ENCODE results near the gene SMPDL3A. TPM values are rescaled to one million over a fixed set of nuclear protein-coding genes. Genes with fewer than 3 reads are reported as not detected.

Gene SMPDL3A
- total RNA-seq, 4 donors from 2014 or later, result 6.6 to 14.9 (median 7.4) TPM

DNA sequence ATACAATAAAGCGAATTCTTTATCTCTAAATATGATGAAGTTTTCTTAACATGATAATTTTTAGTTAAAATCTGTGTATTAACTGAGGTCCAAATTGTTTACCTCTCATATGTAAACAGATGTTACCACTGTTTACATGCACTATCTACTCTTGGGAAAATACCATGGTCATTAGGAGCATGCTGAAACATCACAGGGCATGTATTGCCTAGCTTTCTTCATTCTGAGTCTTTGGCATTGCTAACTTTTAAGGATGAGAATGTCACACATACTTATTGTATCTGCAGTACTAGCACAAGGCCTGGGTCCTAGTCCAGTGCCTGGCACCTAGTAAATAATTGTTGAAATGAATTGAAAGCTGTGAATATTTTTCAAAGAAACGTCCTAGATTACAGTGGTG, 20.6 kb downstream of the SMPDL3A start:
- WGBS, result 88% methylated on average over 2 of the region's 2 CpGs
- no peak overlapping the region for H3K27ac ChIP-seq (replicated peaks in 1 of 4)
- H3K36me3 ChIP-seq, result peaks cover 0 to 16% (median 5%) of the 10 kb centered on the region in 4 donors
- no peaks in the 10 kb centered on the region for H3K27me3 ChIP-seq
- DNase-seq (ENCODE audit: extremely low spot score), result no peak
- no peak for TF ChIP-seq POLR2A (IDR thresholded peaks at IDR 0.05; ENCODE audit: low read depth)
- TF ChIP-seq, protein P1, sequence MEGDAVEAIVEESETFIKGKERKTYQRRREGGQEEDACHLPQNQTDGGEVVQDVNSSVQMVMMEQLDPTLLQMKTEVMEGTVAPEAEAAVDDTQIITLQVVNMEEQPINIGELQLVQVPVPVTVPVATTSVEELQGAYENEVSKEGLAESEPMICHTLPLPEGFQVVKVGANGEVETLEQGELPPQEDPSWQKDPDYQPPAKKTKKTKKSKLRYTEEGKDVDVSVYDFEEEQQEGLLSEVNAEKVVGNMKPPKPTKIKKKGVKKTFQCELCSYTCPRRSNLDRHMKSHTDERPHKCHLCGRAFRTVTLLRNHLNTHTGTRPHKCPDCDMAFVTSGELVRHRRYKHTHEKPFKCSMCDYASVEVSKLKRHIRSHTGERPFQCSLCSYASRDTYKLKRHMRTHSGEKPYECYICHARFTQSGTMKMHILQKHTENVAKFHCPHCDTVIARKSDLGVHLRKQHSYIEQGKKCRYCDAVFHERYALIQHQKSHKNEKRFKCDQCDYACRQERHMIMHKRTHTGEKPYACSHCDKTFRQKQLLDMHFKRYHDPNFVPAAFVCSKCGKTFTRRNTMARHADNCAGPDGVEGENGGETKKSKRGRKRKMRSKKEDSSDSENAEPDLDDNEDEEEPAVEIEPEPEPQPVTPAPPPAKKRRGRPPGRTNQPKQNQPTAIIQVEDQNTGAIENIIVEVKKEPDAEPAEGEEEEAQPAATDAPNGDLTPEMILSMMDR (IDR thresholded peaks at IDR 0.05), result no peak
- TF ChIP-seq EP300 (IDR thresholded peaks at IDR 0.05), result no peak
- TF ChIP-seq POLR2AphosphoS5 (IDR thresholded peaks at IDR 0.05), result no peak
- intact Hi-C loops (cut with DNase I), result no loop called here
- H3K4me3 ChIP-seq, result no peak overlapping the region
- no peaks in the 10 kb centered on the region for H3K4me1 ChIP-seq
- no peaks in the 10 kb centered on the region for H3K9me3 ChIP-seq

DNA sequence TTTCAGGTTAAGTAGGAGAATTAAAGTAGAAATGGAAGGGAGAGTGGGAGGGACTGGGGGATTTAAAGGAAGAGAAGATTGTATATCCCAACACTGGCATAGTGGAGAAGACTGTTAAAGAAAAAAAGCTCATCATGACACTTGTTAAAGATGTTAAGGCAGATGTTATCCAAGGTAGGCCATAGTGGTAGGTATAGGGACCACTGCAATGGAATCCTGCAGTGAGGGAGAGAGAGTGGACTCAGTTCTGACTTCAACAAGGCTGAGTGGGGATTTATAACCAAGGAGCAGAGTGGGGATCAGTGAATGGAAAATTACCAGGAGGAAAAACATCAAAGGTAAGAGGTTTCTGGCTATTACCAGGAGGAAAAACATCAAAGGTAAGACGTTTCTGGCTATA, 21.1 kb downstream of the SMPDL3A start:
- no peaks in the 10 kb centered on the region for H3K9me3 ChIP-seq
- no peak overlapping the region for H3K4me3 ChIP-seq
- no peak for DNase-seq (ENCODE audit: extremely low spot score)
- intact Hi-C loops (cut with DNase I), result no loop called here
- 84% methylated on average over 1 of the region's 1 CpG for WGBS
- peaks cover 0 to 12% (median 3%) of the 10 kb centered on the region in 4 donors for H3K36me3 ChIP-seq
- no peaks in the 10 kb centered on the region for H3K4me1 ChIP-seq
- H3K27ac ChIP-seq (replicated peaks in 1 of 4), result no peak overlapping the region
- H3K27me3 ChIP-seq, result no peaks in the 10 kb centered on the region
- TF ChIP-seq POLR2AphosphoS5 (IDR thresholded peaks at IDR 0.05) (no peak), EP300 (IDR thresholded peaks at IDR 0.05) (no peak), POLR2A (IDR thresholded peaks at IDR 0.05; ENCODE audit: low read depth) (no peak)
- TF ChIP-seq, protein P1 (IDR thresholded peaks at IDR 0.05), result no peak

DNA sequence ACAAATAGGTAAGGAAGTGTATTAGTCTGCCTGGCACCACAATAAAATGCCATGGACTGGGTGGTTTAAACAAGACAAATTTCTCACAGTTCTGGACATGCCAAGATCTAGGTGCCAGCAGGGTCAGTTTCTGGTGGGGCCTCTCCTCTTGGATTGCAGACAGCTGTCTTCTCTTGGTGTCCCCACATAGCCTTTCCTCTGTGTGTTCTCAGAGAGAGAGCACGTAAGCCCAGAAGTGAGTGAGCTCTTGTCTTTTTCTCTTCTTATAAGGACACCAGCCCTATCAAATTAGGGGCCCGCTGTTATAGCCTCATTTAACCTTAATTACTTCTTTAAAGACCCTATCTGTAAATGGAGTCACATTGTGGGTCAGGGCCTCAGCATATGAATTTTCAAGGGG, 28.3 kb downstream of the SMPDL3A start:
- H3K36me3 ChIP-seq, result no peaks in the 10 kb centered on the region
- 84% methylated on average over 2 of the region's 2 CpGs for WGBS
- TF ChIP-seq POLR2AphosphoS5 (IDR thresholded peaks at IDR 0.05) (no peak), EP300 (IDR thresholded peaks at IDR 0.05) (no peak), POLR2A (IDR thresholded peaks at IDR 0.05; ENCODE audit: low read depth) (no peak)
- TF ChIP-seq, protein P1 (IDR thresholded peaks at IDR 0.05), result no peak
- intact Hi-C loops (cut with DNase I), result no loop called here
- no peak overlapping the region for H3K4me3 ChIP-seq
- no peaks in the 10 kb centered on the region for H3K9me3 ChIP-seq
- H3K27ac ChIP-seq (replicated peaks in 1 of 4), result no peak overlapping the region
- H3K27me3 ChIP-seq, result no peaks in the 10 kb centered on the region
- no peaks in the 10 kb centered on the region for H3K4me1 ChIP-seq
- DNase-seq (ENCODE audit: extremely low spot score), result no peak

DNA sequence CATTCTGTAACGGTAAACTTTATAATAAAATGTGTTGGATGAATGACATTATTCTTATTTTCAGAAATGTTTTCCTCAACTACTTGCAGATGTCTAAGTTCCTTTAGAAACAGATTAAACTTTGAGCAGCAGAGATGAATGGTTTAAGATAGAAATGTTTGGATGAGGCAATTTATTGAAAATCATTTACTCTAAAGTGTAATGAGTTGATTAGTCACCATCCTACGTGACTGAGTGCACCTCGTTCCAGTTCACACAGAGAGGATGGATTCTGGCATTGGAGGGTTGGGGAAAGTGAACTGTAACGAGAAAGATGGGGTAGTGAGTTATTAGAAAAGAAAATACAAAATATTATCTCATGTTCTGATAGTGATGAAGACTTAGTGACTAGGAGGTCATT, 28.7 kb downstream of the SMPDL3A start:
- Histone ChIP-seq H3K4me3 (no peak overlapping the region), H3K4me1 (no peaks in the 10 kb centered on the region), H3K36me3 (no peaks in the 10 kb centered on the region), H3K27me3 (no peaks in the 10 kb centered on the region), H3K27ac (replicated peaks in 1 of 4) (no peak overlapping the region), H3K9me3 (no peaks in the 10 kb centered on the region)
- intact Hi-C loops (cut with DNase I), result no loop called here
- TF ChIP-seq POLR2AphosphoS5 (IDR thresholded peaks at IDR 0.05) (no peak), EP300 (IDR thresholded peaks at IDR 0.05) (no peak), POLR2A (IDR thresholded peaks at IDR 0.05; ENCODE audit: low read depth) (no peak)
- TF ChIP-seq, protein P1 (IDR thresholded peaks at IDR 0.05), result no peak
- WGBS, result 64% methylated on average over 4 of the region's 4 CpGs
- DNase-seq (ENCODE audit: extremely low spot score), result no peak

DNA sequence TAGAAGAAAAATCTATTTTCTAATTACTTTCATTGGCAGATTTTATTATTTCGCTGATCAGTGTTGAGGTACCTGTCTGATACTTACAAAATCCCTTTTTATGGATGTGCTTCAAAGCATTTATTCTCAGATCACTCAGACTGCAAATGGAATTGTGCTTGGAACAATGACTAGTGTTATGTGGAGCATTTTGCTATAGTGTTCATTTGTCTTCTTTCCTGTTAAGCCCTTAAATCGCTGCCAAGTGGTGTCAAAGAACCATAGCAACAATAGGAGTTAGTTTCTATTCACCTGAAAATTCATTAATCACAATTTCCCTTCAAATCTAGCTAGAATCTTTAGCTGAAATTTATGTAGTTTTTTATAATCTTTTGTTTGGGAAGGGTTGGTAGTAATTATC, 29.8 kb downstream of the SMPDL3A start:
- no peaks in the 10 kb centered on the region for H3K36me3 ChIP-seq
- DNase-seq (ENCODE audit: extremely low spot score), result no peak
- H3K27ac ChIP-seq (replicated peaks in 1 of 4), result no peak overlapping the region
- no peaks in the 10 kb centered on the region for H3K27me3 ChIP-seq
- H3K4me1 ChIP-seq, result no peaks in the 10 kb centered on the region
- WGBS, result 35% methylated on average over 2 of the region's 2 CpGs
- intact Hi-C loops (cut with DNase I), result no loop called here
- no peak overlapping the region for H3K4me3 ChIP-seq
- no peak for TF ChIP-seq POLR2AphosphoS5 (IDR thresholded peaks at IDR 0.05)
- TF ChIP-seq, protein P1 (IDR thresholded peaks at IDR 0.05), result no peak
- no peak for TF ChIP-seq POLR2A (IDR thresholded peaks at IDR 0.05; ENCODE audit: low read depth)
- no peaks in the 10 kb centered on the region for H3K9me3 ChIP-seq

Data from esophagus muscularis mucosa (tissue), 4 donors.